Measurements from ENCODE around the gene RNF187.
A peak's percentile ranks its signal among the peaks of the same experiment; 100 is the strongest.

RNF187 gene

GRCh38 chr1:228487336-228488124 is at the start of gene RNF187:
TSS of gene RNF187 (plus strand) at chr1:228487382.
- peak within 1 kb of the TSS; percentile 85 for H3K4me3 ChIP-seq (ENCODE audit: low read depth, low read length)
- no peak for DNase-seq (ENCODE audit: low read depth)

GRCh38 chr1:228437424-228437962 is 49.7 kb upstream of the RNF187 start:
- no peak overlapping the region for H3K4me3 ChIP-seq (ENCODE audit: low read depth, low read length)
- DNase-seq (ENCODE audit: low read depth), result no peak

- no peak overlapping the region for H3K4me3 ChIP-seq (ENCODE audit: low read depth, low read length)
- DNase-seq (ENCODE audit: low read depth), result no peak
Measured at GRCh38 chr1:228438266-228438665, 48.9 kb upstream of the RNF187 start.

- no peak overlapping the region for H3K4me3 ChIP-seq (ENCODE audit: low read depth, low read length)
- no peak for DNase-seq (ENCODE audit: low read depth)
Measured at GRCh38 chr1:228440761-228441500, 46.3 kb upstream of the RNF187 start.

GRCh38 chr1:228443395-228443794 is 43.8 kb upstream of the RNF187 start:
- no peak for DNase-seq (ENCODE audit: low read depth)
- no peak overlapping the region for H3K4me3 ChIP-seq (ENCODE audit: low read depth, low read length)

- no peak for DNase-seq (ENCODE audit: low read depth)
- H3K4me3 ChIP-seq (ENCODE audit: low read depth, low read length), result peak overlapping the region; percentile 47
Measured at GRCh38 chr1:228445490-228445842, 41.7 kb upstream of the RNF187 start.

- H3K4me3 ChIP-seq (ENCODE audit: low read depth, low read length), result peak overlapping the region; percentile 47
Measured at GRCh38 chr1:228445843-228446650, 41.1 kb upstream of the RNF187 start.

GRCh38 chr1:228446852-228447251 is 40.3 kb upstream of the RNF187 start:
- DNase-seq (ENCODE audit: low read depth), result no peak
- H3K4me3 ChIP-seq (ENCODE audit: low read depth, low read length), result no peak overlapping the region

More at GRCh38 chr1:228445843-228446650, 41.1 kb upstream of the RNF187 start:
- DNase-seq (ENCODE audit: low read depth), result no peak

- H3K4me3 ChIP-seq (ENCODE audit: low read depth, low read length), result no peak overlapping the region
- no peak for DNase-seq (ENCODE audit: low read depth)
Measured at GRCh38 chr1:228448372-228448771, 38.8 kb upstream of the RNF187 start.

GRCh38 chr1:228450200-228450599 is 37.0 kb upstream of the RNF187 start:
- H3K4me3 ChIP-seq (ENCODE audit: low read depth, low read length), result no peak overlapping the region

GRCh38 chr1:228452194-228453021 is 34.8 kb upstream of the RNF187 start:
- DNase-seq (ENCODE audit: low read depth), result no peak
- no peak overlapping the region for H3K4me3 ChIP-seq (ENCODE audit: low read depth, low read length)

More at GRCh38 chr1:228450200-228450599, 37.0 kb upstream of the RNF187 start:
- DNase-seq (ENCODE audit: low read depth), result no peak

GRCh38 chr1:228453022-228453560 is 34.1 kb upstream of the RNF187 start:
- no peak overlapping the region for H3K4me3 ChIP-seq (ENCODE audit: low read depth, low read length)
- no peak for DNase-seq (ENCODE audit: low read depth)

- DNase-seq (ENCODE audit: low read depth), result no peak
- H3K4me3 ChIP-seq (ENCODE audit: low read depth, low read length), result no peak overlapping the region
Measured at GRCh38 chr1:228453614-228454013, 33.6 kb upstream of the RNF187 start.

- no peak for DNase-seq (ENCODE audit: low read depth)
- no peak overlapping the region for H3K4me3 ChIP-seq (ENCODE audit: low read depth, low read length)
Measured at GRCh38 chr1:228454238-228454637, 32.9 kb upstream of the RNF187 start.

GRCh38 chr1:228455715-228456114 is 31.5 kb upstream of the RNF187 start:
- H3K4me3 ChIP-seq (ENCODE audit: low read depth, low read length), result no peak overlapping the region
- DNase-seq (ENCODE audit: low read depth), result no peak

- no peak for DNase-seq (ENCODE audit: low read depth)
- peak overlapping the region; percentile 74 for H3K4me3 ChIP-seq (ENCODE audit: low read depth, low read length)
Measured at GRCh38 chr1:228456252-228457016, 30.7 kb upstream of the RNF187 start.

- DNase-seq (ENCODE audit: low read depth), result no peak
- peak overlapping the region; percentile 74 for H3K4me3 ChIP-seq (ENCODE audit: low read depth, low read length)
Measured at GRCh38 chr1:228457017-228457395, 30.2 kb upstream of the RNF187 start.
